ENCODE measurements around the gene EPHB4.
"Not testable (repeated sequence)": the region's sequence is repeated elsewhere in the genome, so short reads cannot be mapped to it uniquely, and the experiment has no call there.

EPHB4 gene

GRCh38 chr7:100854899-100855298, 27.6 kb upstream of the EPHB4 start:
- H3K4me3 ChIP-seq (ENCODE audit: low read depth, low read length) = not testable (repeated sequence)

GRCh38 chr7:100854146-100854895, 27.0 kb upstream of the EPHB4 start:
- no peak overlapping the region for H3K4me3 ChIP-seq (ENCODE audit: low read depth, low read length)

- peak within 1 kb of the TSS; percentile 66 for H3K4me3 ChIP-seq (ENCODE audit: low read depth, low read length)
Measured at GRCh38 chr7:100852048-100852872, 24.9 kb upstream of the EPHB4 start, which contains the start of gene SLC12A9. Gene SLC12A9 (plus strand): TSS chr7:100852713. CDS start chr7:100854198, 1,485 bp downstream.

GRCh38 chr7:100847360-100847759, 20.0 kb upstream of the EPHB4 start:
- H3K4me3 ChIP-seq (ENCODE audit: low read depth, low read length) = no peak overlapping the region

GRCh38 chr7:100840470-100841100, 13.3 kb upstream of the EPHB4 start:
- H3K4me3 ChIP-seq (ENCODE audit: low read depth, low read length) = no peak overlapping the region

- no peak overlapping the region for H3K4me3 ChIP-seq (ENCODE audit: low read depth, low read length)
Measured at GRCh38 chr7:100839361-100839760, 12.0 kb upstream of the EPHB4 start.

GRCh38 chr7:100837099-100837836, 9.9 kb upstream of the EPHB4 start:
- peak overlapping the region; percentile 36 for H3K4me3 ChIP-seq (ENCODE audit: low read depth, low read length)

- H3K4me3 ChIP-seq (ENCODE audit: low read depth, low read length) = peak overlapping the region; percentile 36
Measured at GRCh38 chr7:100836812-100837098, 9.4 kb upstream of the EPHB4 start.

- peak overlapping the region; percentile 17 for H3K4me3 ChIP-seq (ENCODE audit: low read depth, low read length)
Measured at GRCh38 chr7:100835903-100836811, 8.8 kb upstream of the EPHB4 start.

- H3K4me3 ChIP-seq (ENCODE audit: low read depth, low read length) = no peak overlapping the region
Measured at GRCh38 chr7:100832281-100832633, 4.9 kb upstream of the EPHB4 start.

GRCh38 chr7:100830396-100830795, 3.1 kb upstream of the EPHB4 start:
- H3K4me3 ChIP-seq (ENCODE audit: low read depth, low read length) = no peak overlapping the region

GRCh38 chr7:100829150-100829716, 1.9 kb upstream of the EPHB4 start:
- no peak overlapping the region for H3K4me3 ChIP-seq (ENCODE audit: low read depth, low read length)

GRCh38 chr7:100826514-100827329, 601 bp downstream of the EPHB4 start:
- peak overlapping the region; percentile 87 for H3K4me3 ChIP-seq (ENCODE audit: low read depth, low read length)

GRCh38 chr7:100825751-100826513, 1.4 kb downstream of the EPHB4 start:
- H3K4me3 ChIP-seq (ENCODE audit: low read depth, low read length) = peak overlapping the region; percentile 87

- H3K4me3 ChIP-seq (ENCODE audit: low read depth, low read length) = peak overlapping the region; percentile 87
Measured at GRCh38 chr7:100825215-100825671, 2.1 kb downstream of the EPHB4 start.

- H3K4me3 ChIP-seq (ENCODE audit: low read depth, low read length) = no peak overlapping the region
Measured at GRCh38 chr7:100824499-100825214, 2.7 kb downstream of the EPHB4 start.

GRCh38 chr7:100823534-100823933, 3.8 kb downstream of the EPHB4 start:
- no peak overlapping the region for H3K4me3 ChIP-seq (ENCODE audit: low read depth, low read length)
